Lower leg skin (tissue), 3 donors: ENCODE data around the gene SLC37A2.

Experiments used
- CTCF ChIP-seq, 3 donors: fragments of 450-650 bp; IDR thresholded peaks; one replicate each; pipeline ENCODE4 v1.5.1; 2016; ENCODE audit warnings: antibody characterized with exemption in 3 of 3, mild to moderate bottlenecking in 3 of 3, moderate library complexity in 2 of 3
- POLR2A ChIP-seq, 2 donors: fragments of 450-650 bp; IDR thresholded peaks; one replicate each; pipeline ENCODE4 v1.6.1; 2016 to 2017; ENCODE audit warnings: antibody characterized with exemption in 2 of 2, mild to moderate bottlenecking in 1 of 2, moderate library complexity in 1 of 2

- TF ChIP-seq CTCF (IDR thresholded peaks at IDR 0.05) (no peak), POLR2A (IDR thresholded peaks at IDR 0.05) (no peak)
Measured at GRCh38 chr11:125082611-125083311, 19.7 kb downstream of the SLC37A2 start.
